ENCODE results near the gene CPSF7.

DNA sequence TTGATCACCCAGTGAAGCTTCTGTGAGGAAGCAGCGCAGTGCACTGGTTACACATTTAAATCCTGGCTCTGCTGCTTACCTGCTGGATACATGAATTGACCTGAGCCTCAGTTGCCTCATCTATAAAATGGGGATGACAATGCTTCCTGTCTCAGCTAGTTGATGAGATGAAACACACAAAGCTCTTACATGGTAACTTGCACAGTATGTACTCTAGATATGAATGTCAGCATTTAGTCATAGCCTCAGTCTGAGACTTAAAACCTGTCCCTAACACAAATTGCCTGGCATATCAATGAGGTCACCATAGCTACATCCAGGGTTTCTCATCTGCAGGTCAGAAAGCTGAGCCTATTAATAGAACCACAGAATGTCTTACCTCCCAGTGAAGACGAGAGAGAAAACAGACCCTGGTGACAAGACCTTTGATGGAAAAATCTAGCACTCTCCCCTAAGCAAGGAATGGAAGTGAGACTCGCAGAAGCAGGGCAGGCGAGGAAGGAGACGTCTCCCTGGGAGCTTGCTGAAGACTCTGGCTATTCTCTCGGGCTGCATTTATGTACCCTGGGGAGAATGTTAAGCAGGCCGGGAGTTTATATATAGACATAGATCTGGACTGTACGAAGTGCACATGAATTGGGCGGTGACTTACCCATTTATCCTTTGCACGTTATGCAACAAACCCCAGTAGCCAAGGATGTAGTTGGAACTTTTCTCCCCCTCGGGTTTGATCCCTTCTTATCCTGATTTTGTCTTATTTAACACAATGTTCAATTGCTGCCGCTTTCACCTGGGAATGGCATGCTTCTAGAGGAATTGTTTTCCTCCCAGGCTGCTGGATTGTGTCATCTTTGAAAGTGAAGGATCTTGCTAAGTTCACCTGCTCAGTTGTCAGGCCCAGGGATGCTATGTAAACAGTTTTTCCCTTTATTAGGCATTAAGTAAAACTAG is 18.1 kb upstream of the CPSF7 start:
- TF ChIP-seq EZH2phosphoT487 (IDR thresholded peaks at IDR 0.05; ENCODE audit: insufficient read depth, low read depth) = no peak
- TF ChIP-seq EZH2 (IDR thresholded peaks at IDR 0.05; ENCODE audit: insufficient read depth, poor library complexity, severe bottlenecking) = no peak
